H1 (cell line): ENCODE measurements around the gene ERGIC2. TPM values are rescaled to one million over a fixed set of nuclear protein-coding genes. Genes with fewer than 3 reads are reported as not detected.

Source experiments
- ASH2L ChIP-seq: fragments of 200-600, 300-600 bp; sonication (generic); IDR thresholded peaks from one replicate; pipeline ENCODE4 v1.7.1; 2017; ENCODE audit warnings: low read length
- CHD7 ChIP-seq: fragments of 300-600 bp; sonication (generic); IDR thresholded peaks from 2 replicates; pipeline ENCODE4 v1.7.1; 2012; ENCODE audit warnings: low read length, moderate library complexity, mild to moderate bottlenecking, inconsistent platforms; ENCODE audit not compliant: insufficient replicate concordance
- MAFK ChIP-seq: IDR thresholded peaks from 2 replicates; pipeline ENCODE4 v1.6.1; 2012; ENCODE audit warnings: low read depth, mild to moderate bottlenecking, improper control_type of control experiment, low read length
- MAX ChIP-seq: IDR thresholded peaks from 2 replicates; pipeline ENCODE4 v1.6.1; 2012; ENCODE audit warnings: inconsistent platforms
- PHF8 ChIP-seq: fragments of 200-600 bp; sonication (generic); conservative IDR thresholded peaks from 2 replicates; pipeline ENCODE4 v1.7.1; 2012; ENCODE audit warnings: low read depth, mild to moderate bottlenecking, inconsistent platforms, low read length, moderate library complexity
- SP4 ChIP-seq: IDR thresholded peaks from 2 replicates; pipeline ENCODE4 v1.6.1; 2012; ENCODE audit warnings: low read length, inconsistent platforms
- YY1 ChIP-seq: IDR thresholded peaks from 2 replicates; pipeline ENCODE4 v1.6.1; 2011; ENCODE audit warnings: low read depth, mild to moderate bottlenecking, low read length
- polyA plus RNA-seq, 7 experiments: library from polyadenylated mRNA; depleted of rRNA in 3 of 7; stranded (reverse) in 5 of 7; unstranded in 2 of 7; fragments of >200 nt in 5 of 7; fragments of 200-250 nt in 2 of 7; gene quantifications; 1 replicate in 5 of 7; 2 replicates in 1 of 7; 4 replicates in 1 of 7; pipeline versions ENCODE4 v1.2.1 to v1.2.3, GENCODE V29; 2011 to 2013; ENCODE audit warnings: missing spikeins in 2 of 7, mixed read lengths in 2 of 7
- total RNA-seq: library from RNA; stranded (reverse); fragmentation: NEBNext Ultra II Directional; extraction: Animal tissue kit (Norgen Biotek cat#: 25700); gene quantifications from 2 replicates; pipeline ENCODE4 v1.2.1, GENCODE V29; 2021

ERGIC2 gene
- total and polyA plus RNA-seq, 2 of the 8 experiments (the other 6 are each of a cell fraction or from before 2014, with no cell fraction given), result 16.5 to 61.8 TPM

- no peak for TF ChIP-seq CHD7
- no peak for TF ChIP-seq MAFK
- no peak for TF ChIP-seq PHF8
- TF ChIP-seq MAX, result no peak
- no peak for TF ChIP-seq ASH2L
- no peak for TF ChIP-seq YY1
- no peak for TF ChIP-seq SP4
Measured at GRCh38 chr12:29395356-29395755, 14.4 kb upstream of the ERGIC2 start (continued).
